Activated CD4-positive, alpha-beta T cell treated with anti-CD3 and anti-CD28 coated beads, Interleukin-2, amount 50 U/mL, for 4 hours (primary cell): ENCODE measurements around the gene SIN3A.

Experiments
- DNase-seq, 2 experiments: peaks; one replicate each; pipeline ENCODE4 v3.0.0-alpha.2; 2020

The SIN3A gene

GRCh38 chr15:75329571-75329970 lies 121.9 kb downstream of the SIN3A start:
- DNase-seq: no peak

GRCh38 chr15:75328493-75329314 lies 122.8 kb downstream of the SIN3A start:
- DNase-seq: no peak

GRCh38 chr15:75327491-75327890 lies 124.0 kb downstream of the SIN3A start:
- DNase-seq: no peak

GRCh38 chr15:75327005-75327404 lies 124.5 kb downstream of the SIN3A start:
- DNase-seq: no peak

- no peak for DNase-seq
These were observed 125.6 kb downstream of the SIN3A start for GRCh38 chr15:75325922-75326321.

- DNase-seq: no peak
These were observed 129.8 kb downstream of the SIN3A start for GRCh38 chr15:75321711-75322110.
